GM19025 (cell line): ENCODE results near the gene SPOCK1.
"Not testable (repeated sequence)": the region's sequence is repeated elsewhere in the genome, so short reads cannot be mapped to it uniquely, and the experiment has no call there.

ENCODE experiments used
- ATAC-seq: cut with Tn5 transposase; IDR thresholded peaks from one replicate; pipeline ENCODE4 v1.9.1; 2021; ENCODE audit warnings: mild to moderate bottlenecking, low read depth, moderate library complexity; ENCODE audit not compliant: unreplicated experiment

The SPOCK1 gene

GRCh38 chr5:137014731-137015130 lies 484.4 kb downstream of the SPOCK1 start:
- ATAC-seq = no peak

GRCh38 chr5:137010226-137010625 lies 488.9 kb downstream of the SPOCK1 start:
- no peak for ATAC-seq

- no peak for ATAC-seq
These were observed 494.8 kb downstream of the SPOCK1 start for GRCh38 chr5:137004279-137004678.

GRCh38 chr5:137001026-137001569 lies 498.0 kb downstream of the SPOCK1 start:
- ATAC-seq = no peak

- ATAC-seq = no peak
These were observed 499.3 kb downstream of the SPOCK1 start for GRCh38 chr5:136999787-137000186.

GRCh38 chr5:136998854-136999357 lies 500.2 kb downstream of the SPOCK1 start:
- ATAC-seq = no peak

- ATAC-seq = no peak
These were observed 505.0 kb downstream of the SPOCK1 start for GRCh38 chr5:136994154-136994553.

GRCh38 chr5:136992796-136993489 lies 506.2 kb downstream of the SPOCK1 start:
- ATAC-seq = no peak

GRCh38 chr5:136985785-136986475 lies 513.2 kb downstream of the SPOCK1 start:
- no peak for ATAC-seq

- ATAC-seq = no peak
These were observed 514.2 kb downstream of the SPOCK1 start for GRCh38 chr5:136984772-136985446.

GRCh38 chr5:136981936-136982335 lies 517.2 kb downstream of the SPOCK1 start:
- no peak for ATAC-seq

- ATAC-seq = no peak
These were observed 520.0 kb downstream of the SPOCK1 start for GRCh38 chr5:136979131-136979530.

- no peak for ATAC-seq
These were observed 535.6 kb downstream of the SPOCK1 start for GRCh38 chr5:136963504-136963903.

- no peak for ATAC-seq
These were observed 541.7 kb downstream of the SPOCK1 start for GRCh38 chr5:136957428-136957827.

GRCh38 chr5:136954142-136954541 lies 545.0 kb downstream of the SPOCK1 start:
- ATAC-seq = not testable (repeated sequence)

GRCh38 chr5:136953346-136954069 lies 545.6 kb downstream of the SPOCK1 start:
- not testable (repeated sequence) for ATAC-seq

GRCh38 chr5:136927571-136927970 lies 571.6 kb downstream of the SPOCK1 start:
- no peak for ATAC-seq

- ATAC-seq = no peak
These were observed 573.1 kb downstream of the SPOCK1 start for GRCh38 chr5:136926073-136926472.
